GM12878 (cell line): Measurements from ENCODE around the gene MED10. TPM values are rescaled to one million over a fixed set of nuclear protein-coding genes. Genes with fewer than 3 reads are reported as not detected.

Experiments used
- BCL11A ChIP-seq: IDR thresholded peaks from 2 replicates; pipeline ENCODE4 v1.6.1; 2011; ENCODE audit warnings: low read depth, low read length
- CEBPZ ChIP-seq: fragments of 150-350 bp; IDR thresholded peaks from 2 replicates; pipeline ENCODE4 v1.6.1; 2016; ENCODE audit warnings: low read depth, low read length
- CHD4 ChIP-seq: fragments of 200-600 bp; sonication (generic); IDR thresholded peaks from 2 replicates; pipeline ENCODE4 v1.6.1; 2016; ENCODE audit warnings: mild to moderate bottlenecking
- EGR1 ChIP-seq, 2 experiments: IDR thresholded peaks; 1 replicate in 1 of 2; 2 replicates in 1 of 2; pipeline ENCODE4 v1.6.1; 2011 to 2012; ENCODE audit warnings: low read depth in 2 of 2, low read length in 2 of 2, borderline replicate concordance in 1 of 2, mild to moderate bottlenecking in 1 of 2, moderate library complexity in 1 of 2
- EP300 ChIP-seq, 2 experiments: fragments of 150-350 bp in 1 of 2; IDR thresholded peaks; 2 replicates each; pipeline ENCODE4 v1.6.1; 2011 to 2012; ENCODE audit warnings: low read depth in 2 of 2, low read length in 2 of 2, borderline replicate concordance in 1 of 2, improper control_type of control experiment in 1 of 2, inconsistent platforms in 1 of 2; ENCODE audit not compliant: control insufficient read depth in 1 of 2
- ESRRA ChIP-seq: IDR thresholded peaks from 2 replicates; pipeline ENCODE4 v1.6.1; 2012; ENCODE audit warnings: mild to moderate bottlenecking, low read length, improper control_type of control experiment
- HSF1 ChIP-seq: fragments of 150-350 bp; IDR thresholded peaks from 2 replicates; pipeline ENCODE4 v1.6.1; 2014; ENCODE audit warnings: mild to moderate bottlenecking, low read depth, low read length
- IKZF1 ChIP-seq: fragments of 450-650 bp; conservative IDR thresholded peaks from 2 replicates; pipeline ENCODE4 v1.6.1; 2017; ENCODE audit warnings: antibody characterized with exemption, mild to moderate bottlenecking
- MAX ChIP-seq: IDR thresholded peaks from 2 replicates; pipeline ENCODE4 v1.6.1; 2012; ENCODE audit warnings: low read depth, low read length, improper control_type of control experiment
- MEF2B ChIP-seq: fragments of 450-650 bp; IDR thresholded peaks from 2 replicates; pipeline ENCODE4 v1.6.1; 2018; ENCODE audit warnings: mild to moderate bottlenecking, moderate library complexity; ENCODE audit not compliant: partially characterized antibody, poor library complexity, severe bottlenecking
- MTA3 ChIP-seq: IDR thresholded peaks from 2 replicates; pipeline ENCODE4 v1.6.1; 2012; ENCODE audit warnings: low read length, inconsistent platforms, borderline replicate concordance
- PBX3 ChIP-seq: IDR thresholded peaks from 2 replicates; pipeline ENCODE4 v1.6.1; 2011; ENCODE audit warnings: mild to moderate bottlenecking, low read depth, low read length, moderate library complexity; ENCODE audit not compliant: insufficient replicate concordance
- RAD51 ChIP-seq: fragments of 450-650 bp; IDR thresholded peaks from 2 replicates; pipeline ENCODE4 v1.6.1; 2016; ENCODE audit warnings: moderate library complexity, mild to moderate bottlenecking, inconsistent platforms
- SIN3A ChIP-seq: IDR thresholded peaks from 2 replicates; pipeline ENCODE4 v1.6.1; 2012; ENCODE audit warnings: low read depth, low read length, improper control_type of control experiment
- SIX5 ChIP-seq: IDR thresholded peaks from 2 replicates; pipeline ENCODE4 v1.6.1; 2011; ENCODE audit warnings: mild to moderate bottlenecking, low read depth, low read length, moderate library complexity; ENCODE audit not compliant: severe bottlenecking
- SRF ChIP-seq, 2 experiments: IDR thresholded peaks; 2 replicates each; pipeline ENCODE4 v1.6.1; 2011; ENCODE audit warnings: low read depth in 2 of 2, low read length in 2 of 2, mild to moderate bottlenecking in 1 of 2, moderate library complexity in 1 of 2
- STAT1 ChIP-seq: fragments of 450-650 bp; conservative IDR thresholded peaks from 2 replicates; pipeline ENCODE4 v1.6.1; 2014; ENCODE audit warnings: antibody characterized with exemption, mild to moderate bottlenecking
- SUZ12 ChIP-seq: fragments of 200-600 bp; sonication (generic); IDR thresholded peaks from one replicate; pipeline ENCODE4 v1.6.1; 2018; ENCODE audit warnings: antibody characterized with exemption, mild to moderate bottlenecking; ENCODE audit not compliant: unreplicated experiment
- USF1 ChIP-seq: IDR thresholded peaks from 2 replicates; pipeline ENCODE4 v1.6.1; 2011; ENCODE audit warnings: borderline replicate concordance, low read depth, mild to moderate bottlenecking, moderate library complexity, mixed read lengths, low read length; ENCODE audit not compliant: insufficient read depth; ENCODE audit errors: extremely low read length
- YY1 ChIP-seq: IDR thresholded peaks from 2 replicates; pipeline ENCODE4 v1.6.1; 2011; ENCODE audit warnings: low read depth, mild to moderate bottlenecking, low read length
- ZNF207 ChIP-seq: fragments of 450-650 bp; IDR thresholded peaks from 2 replicates; pipeline ENCODE4 v1.6.1; 2014; ENCODE audit warnings: antibody characterized with exemption, mild to moderate bottlenecking, borderline replicate concordance
- ZZZ3 ChIP-seq: IDR thresholded peaks from 2 replicates; pipeline ENCODE4 v1.6.1; 2011; ENCODE audit warnings: low read depth; ENCODE audit not compliant: control insufficient read depth, insufficient read length
- polyA plus RNA-seq, 11 experiments: library from polyadenylated mRNA; depleted of rRNA in 4 of 11; unstranded in 6 of 11; stranded (reverse) in 5 of 11; fragments of >200 nt; fragmentation: Nextera tagmentation in 4 of 11; fragmentation: Illumina TruSeq in 1 of 11; extraction: Ambion mirVana in 4 of 11; extraction: Trizol in 1 of 11; gene quantifications; 1 replicate in 1 of 11; 2 replicates in 10 of 11; pipeline versions ENCODE4 v1.2.1 to v1.2.3, GENCODE V29; 2011 to 2016; ENCODE audit warnings: inconsistent platforms in 2 of 11, missing spikeins in 2 of 11, low read depth in 1 of 11
- total RNA-seq, 4 experiments: library from RNA; depleted of rRNA in 3 of 4; stranded (reverse); fragments of >200 nt in 3 of 4; fragmentation: Illumina TruSeq in 1 of 4; extraction: Trizol in 1 of 4; gene quantifications; 2 replicates each; pipeline versions ENCODE4 v1.2.1 to v1.2.3, GENCODE V29; 2013 to 2021

MED10 gene
- total and polyA plus RNA-seq, 10 of the 15 experiments (the other 5 are each of a cell fraction or from before 2014, with no cell fraction given), result 21.2 to 111 (median 46.6) TPM

- TF ChIP-seq ZNF207 (0 out of 2 replicates have a peak, but pooled peaks have one; percentile 13), USF1 (no peak), ESRRA (no peak), CEBPZ (0 out of 2 replicates have a peak, but pooled peaks have one; percentile 21), STAT1 (no peak), EGR1 (IDR thresholded peaks at IDR 0.05; ENCODE audit: borderline replicate concordance in 1 of 2, low read depth in 2 of 2, low read length in 2 of 2) (peak in 1 of 2 experiments; percentile 95; a peak in 2 of 3 replicates), MAX (0 out of 2 replicates have a peak, but pooled peaks have one; percentile 43), MTA3 (no peak), SIX5 (no peak), PBX3 (no peak), CHD4 (no peak), RAD51 (no peak), MEF2B (no peak), YY1 (peak; percentile 88), BCL11A (no peak), IKZF1 (peak; percentile 80), ZZZ3 (no peak), EP300 (IDR thresholded peaks at IDR 0.05; ENCODE audit: borderline replicate concordance in 1 of 2, control insufficient read depth in 1 of 2, low read depth in 2 of 2, low read length in 2 of 2) (no peak), SUZ12 (no peak), HSF1 (no peak), SRF (IDR thresholded peaks at IDR 0.05; ENCODE audit: low read depth in 2 of 2, low read length in 2 of 2) (no peak), SIN3A (no peak; the same call in 1 of the 2 replicates)
These were observed at the start of gene MED10 (continued) for GRCh38 chr5:6377905-6378765.
